GM18870 (cell line): Measurements from ENCODE around the gene AFAP1L1.

Experiments used
- ATAC-seq: cut with Tn5 transposase; IDR thresholded peaks from one replicate; pipeline ENCODE4 v1.9.1; 2021; ENCODE audit warnings: moderate library complexity; ENCODE audit not compliant: unreplicated experiment

Gene AFAP1L1

GRCh38 chr5:149344151-149344550 is 72.5 kb downstream of the AFAP1L1 start:
- no peak for ATAC-seq

GRCh38 chr5:149345147-149345891 is 73.7 kb downstream of the AFAP1L1 start, which contains the start of gene GRPEL2:
Gene GRPEL2, plus strand, starts transcription at chr5:149345499. Its CDS starts 41 bp downstream, at chr5:149345540.
- peak; percentile 93 for ATAC-seq

GRCh38 chr5:149345892-149346222 is 74.2 kb downstream of the AFAP1L1 start:
- ATAC-seq = no peak

- ATAC-seq = no peak
Observed at GRCh38 chr5:149348518-149348917, 76.9 kb downstream of the AFAP1L1 start.

DNA sequence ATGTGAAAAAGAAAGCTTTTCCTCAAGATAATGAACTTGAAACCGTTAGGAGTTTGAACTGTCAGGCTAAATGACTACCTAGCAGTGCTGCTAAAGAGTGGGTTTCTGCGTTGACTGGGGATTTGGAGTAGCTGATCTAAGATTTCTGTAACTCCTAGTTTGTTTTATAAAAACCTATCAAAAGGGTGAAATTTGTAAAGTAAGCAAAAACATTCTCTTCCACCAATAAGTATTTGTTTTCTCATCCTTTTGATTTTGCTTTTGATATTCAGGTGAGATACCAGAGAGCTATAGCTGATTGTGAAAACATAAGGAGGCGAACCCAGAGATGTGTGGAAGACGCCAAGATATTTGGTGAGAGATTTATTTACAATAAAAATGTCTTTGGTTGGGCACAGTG is 77.7 kb downstream of the AFAP1L1 start:
- ATAC-seq = no peak

- ATAC-seq = no peak
Observed at GRCh38 chr5:149352169-149352568, 80.5 kb downstream of the AFAP1L1 start.

GRCh38 chr5:149353911-149354310 is 82.3 kb downstream of the AFAP1L1 start:
- no peak for ATAC-seq

DNA sequence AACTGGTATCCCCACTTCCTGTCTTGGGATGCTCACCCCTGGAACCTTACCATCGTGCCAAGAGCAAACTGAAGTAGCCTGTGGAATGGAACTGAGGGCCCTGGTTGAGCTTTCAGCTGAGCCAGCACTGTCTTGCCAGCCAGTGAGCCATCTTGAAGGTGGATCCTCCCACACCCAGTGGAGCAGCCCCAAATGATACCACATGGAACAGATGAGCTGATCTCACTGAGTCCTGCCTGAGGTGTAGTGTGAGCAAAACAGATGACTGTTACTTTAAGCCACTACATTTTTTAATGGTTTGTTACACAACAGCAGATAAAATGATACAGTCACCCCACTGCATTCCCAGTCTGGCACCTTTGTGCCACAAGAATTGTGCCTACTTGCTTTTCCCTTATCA is 84.0 kb downstream of the AFAP1L1 start:
- ATAC-seq = no peak

GRCh38 chr5:149356391-149356790 is 84.7 kb downstream of the AFAP1L1 start:
- ATAC-seq = no peak

- ATAC-seq = peak; percentile 99
Observed at GRCh38 chr5:149357370-149358293, 86.0 kb downstream of the AFAP1L1 start, which contains the start of gene PCYOX1L. Gene PCYOX1L, plus strand, starts transcription at chr5:149358046. Its CDS starts 23 bp downstream, at chr5:149358069.

DNA sequence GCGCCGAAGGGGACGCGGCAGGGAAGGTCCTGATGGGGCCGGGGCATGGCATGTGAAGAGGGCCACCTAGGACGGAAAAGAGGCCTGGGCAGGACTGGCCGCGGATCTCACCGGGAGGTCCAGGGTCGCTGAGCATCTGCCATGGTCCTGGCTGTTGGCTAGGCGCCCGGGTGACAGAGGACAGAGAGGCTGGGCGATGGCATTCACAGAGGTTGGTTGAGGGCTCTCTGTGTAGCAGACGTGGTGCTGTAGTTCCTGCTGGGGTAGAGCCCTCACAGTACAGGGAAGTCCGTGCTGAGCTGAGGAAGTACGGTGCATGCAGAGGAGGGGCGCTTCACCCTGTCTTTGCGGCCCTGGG is 86.6 kb downstream of the AFAP1L1 start:
- ATAC-seq = no peak

DNA sequence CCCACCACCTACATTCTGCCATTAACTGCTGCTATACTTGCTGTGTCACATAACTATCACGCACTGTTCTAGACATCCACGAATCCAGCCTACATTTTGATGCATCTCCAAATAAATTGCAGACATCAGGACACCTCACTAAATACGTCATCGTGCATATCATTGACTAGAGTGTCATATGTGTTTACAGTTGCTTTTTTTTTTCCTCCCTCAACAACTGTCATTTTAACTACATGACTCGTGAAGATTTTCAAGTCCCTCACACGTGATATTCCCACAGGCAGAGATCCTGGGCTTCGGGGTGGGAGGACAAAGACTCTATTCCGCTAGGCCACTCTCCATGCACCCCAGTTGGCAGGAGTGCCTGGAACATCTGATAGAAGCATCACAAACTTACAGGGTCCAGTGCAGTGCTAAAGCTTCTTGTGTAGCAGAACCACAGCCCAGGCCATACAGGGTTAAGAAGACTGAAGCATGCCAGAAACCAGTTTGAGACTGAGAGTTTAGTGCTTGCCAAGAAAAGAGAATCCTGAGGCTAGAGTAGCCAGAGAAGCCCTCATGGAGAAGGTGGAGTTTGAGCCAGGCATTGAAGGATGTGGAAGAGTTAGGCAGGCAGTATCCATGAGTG is 87.3 kb downstream of the AFAP1L1 start:
- no peak for ATAC-seq

GRCh38 chr5:149360272-149360671 is 88.6 kb downstream of the AFAP1L1 start:
- no peak for ATAC-seq

- ATAC-seq = no peak
Observed at GRCh38 chr5:149362541-149362940, 90.9 kb downstream of the AFAP1L1 start.

GRCh38 chr5:149363358-149363757 is 91.7 kb downstream of the AFAP1L1 start:
- no peak for ATAC-seq

GRCh38 chr5:149363936-149364335 is 92.3 kb downstream of the AFAP1L1 start:
- ATAC-seq = no peak

GRCh38 chr5:149364719-149365118 is 93.1 kb downstream of the AFAP1L1 start:
- no peak for ATAC-seq

DNA sequence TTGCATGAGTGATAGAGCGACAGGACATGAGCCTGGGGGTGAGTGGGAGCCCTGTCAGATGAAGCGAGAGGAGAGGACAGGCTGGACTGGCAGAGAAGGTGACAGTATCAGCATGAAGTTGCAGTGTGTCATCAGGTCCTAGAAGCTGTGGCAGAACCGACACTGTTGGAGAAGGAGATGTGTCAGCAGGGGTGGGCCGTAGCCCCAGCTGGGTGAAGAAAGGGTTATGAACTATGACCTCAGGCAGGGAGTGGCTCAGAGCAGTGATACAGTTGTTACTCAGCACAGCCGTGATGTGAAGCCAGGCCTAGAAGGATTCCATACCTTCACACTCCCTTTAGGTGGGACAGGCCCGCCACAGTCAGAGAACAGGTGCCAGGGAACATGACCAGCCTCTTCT is 93.8 kb downstream of the AFAP1L1 start:
- no peak for ATAC-seq

- no peak for ATAC-seq
Observed at GRCh38 chr5:149366169-149366729, 94.6 kb downstream of the AFAP1L1 start.

- no peak for ATAC-seq
Observed at GRCh38 chr5:149367249-149367971, 95.8 kb downstream of the AFAP1L1 start.
